Spleen (tissue), 11 donors: ENCODE results near the gene JMJD1C. TPM values are rescaled to one million over a fixed set of nuclear protein-coding genes. Genes with fewer than 3 reads are reported as not detected.

Experiments used
- DNase-seq: peaks from one replicate; pipeline ENCODE4 v3.0.0-alpha.2; 2020
- H3K27ac ChIP-seq, 8 donors: fragments of 200-600 bp; sonication (generic) in 7 of 8; 1 replicate in 4 of 8; 2 replicates in 4 of 8; pipeline versions ENCODE4 v1.5.0 to v1.8.0; 2016 to 2021; ENCODE audit warnings: inconsistent platforms in 4 of 8, mild to moderate bottlenecking in 4 of 8, moderate library complexity in 1 of 8
- H3K27me3 ChIP-seq, 7 donors: fragments of 200-600 bp; sonication (generic) in 6 of 7; replicated peaks in 1 of 7; 1 replicate in 4 of 7; 2 replicates in 3 of 7; pipeline versions ENCODE4 v1.5.0 to v1.8.0; 2016 to 2021; ENCODE audit warnings: inconsistent platforms in 3 of 7, mild to moderate bottlenecking in 1 of 7
- H3K36me3 ChIP-seq, 6 donors: fragments of 200-600 bp; sonication (generic) in 5 of 6; 1 replicate in 4 of 6; 2 replicates in 2 of 6; pipeline versions ENCODE4 v1.5.0 to v1.8.0; 2016 to 2021; ENCODE audit warnings: inconsistent platforms in 2 of 6
- H3K4me1 ChIP-seq, 6 donors: fragments of 200-600 bp; sonication (generic) in 5 of 6; 1 replicate in 3 of 6; 2 replicates in 3 of 6; pipeline versions ENCODE4 v1.5.0 to v1.8.0; 2016 to 2021; ENCODE audit warnings: inconsistent platforms in 3 of 6
- H3K4me3 ChIP-seq, 8 donors: fragments of 200-600 bp; sonication (generic) in 7 of 8; 1 replicate in 4 of 8; 2 replicates in 4 of 8; pipeline versions ENCODE4 v1.5.0 to v1.8.0; 2016 to 2021; ENCODE audit warnings: inconsistent platforms in 4 of 8, mild to moderate bottlenecking in 4 of 8, moderate library complexity in 2 of 8
- H3K9me3 ChIP-seq, 8 donors: fragments of 200-600 bp; sonication (generic) in 7 of 8; 1 replicate in 4 of 8; 2 replicates in 4 of 8; pipeline versions ENCODE4 v1.5.0 to v1.8.0; 2016 to 2021; ENCODE audit warnings: inconsistent platforms in 4 of 8
- CTCF ChIP-seq, 11 experiments: fragments of 200-600 bp in 7 of 11; fragments of 450-650 bp in 4 of 11; sonication (generic) in 4 of 11; IDR thresholded peaks in 8 of 11; conservative IDR thresholded peaks in 3 of 11; 1 replicate in 7 of 11; 2 replicates in 4 of 11; pipeline versions ENCODE4 v1.4.0 to v1.8.0; 2016 to 2021; ENCODE audit warnings: antibody characterized with exemption in 11 of 11, inconsistent platforms in 4 of 11, mild to moderate bottlenecking in 1 of 11
- POLR2A ChIP-seq, 3 donors: fragments of 450-650 bp; IDR thresholded peaks; one replicate each; pipeline ENCODE4 v1.5.1; 2017; ENCODE audit warnings: antibody characterized with exemption in 3 of 3, mild to moderate bottlenecking in 1 of 3
- POLR2AphosphoS5 ChIP-seq, 3 donors: sonication (generic); formaldehyde crosslinking; IDR thresholded peaks; one replicate each; pipeline ENCODE4 v1.5.1; 2017; ENCODE audit warnings: antibody characterized with exemption in 3 of 3
- WGBS, 5 donors: extraction: QIAGEN DNeasy Blood & Tissue Kit in 3 of 5; methylation state at CpG; one replicate each; pipeline versions ENCODE4 v1.1.5 to v1.1.7; 2013 to 2018; 5-methylcytosine and 5-hydroxymethylcytosine counted together
- intact Hi-C: fragments of 100-400 bp; cut with DNase I; formaldehyde crosslinking; loops from one replicate; pipeline ENCODE4 v1.15.0; 2023; ENCODE audit warnings: low total_unique reads
- polyA plus RNA-seq, 3 donors: library from polyadenylated mRNA; stranded (reverse); fragments of 200-250 nt; gene quantifications; one replicate each; pipeline ENCODE4 v1.2.1, GENCODE V29; 2013
- total RNA-seq, 7 donors: library from RNA; depleted of rRNA in 3 of 7; stranded (reverse); fragments of >200 nt in 3 of 7; fragmentation: NEBNext Ultra II Directional in 4 of 7; extraction: Animal tissue kit (Norgen Biotek cat#: 25700) in 4 of 7; gene quantifications; one replicate each; pipeline versions ENCODE4 v1.1.0 to v1.2.1, GENCODE V29; 2016 to 2021
- donor health status: healthy with polysubstance abuse.
- donor health status: DM: no; HTN: no; CAD: no; lungs with moderate emphysema.
- donor health status: DM: no; HTN: no; CAD: no.
- donor health status: Bipolar disorder and iron deficiency.
- donor health status: healthy.
- donor health status: DM: no; HTN: no; CAD: no.
- donor health status: DM: yes; HTN: yes; CAD: no.

The JMJD1C gene
- total and polyA plus RNA-seq, 10 donors, result 54.3 to 272 (median 137) TPM

DNA sequence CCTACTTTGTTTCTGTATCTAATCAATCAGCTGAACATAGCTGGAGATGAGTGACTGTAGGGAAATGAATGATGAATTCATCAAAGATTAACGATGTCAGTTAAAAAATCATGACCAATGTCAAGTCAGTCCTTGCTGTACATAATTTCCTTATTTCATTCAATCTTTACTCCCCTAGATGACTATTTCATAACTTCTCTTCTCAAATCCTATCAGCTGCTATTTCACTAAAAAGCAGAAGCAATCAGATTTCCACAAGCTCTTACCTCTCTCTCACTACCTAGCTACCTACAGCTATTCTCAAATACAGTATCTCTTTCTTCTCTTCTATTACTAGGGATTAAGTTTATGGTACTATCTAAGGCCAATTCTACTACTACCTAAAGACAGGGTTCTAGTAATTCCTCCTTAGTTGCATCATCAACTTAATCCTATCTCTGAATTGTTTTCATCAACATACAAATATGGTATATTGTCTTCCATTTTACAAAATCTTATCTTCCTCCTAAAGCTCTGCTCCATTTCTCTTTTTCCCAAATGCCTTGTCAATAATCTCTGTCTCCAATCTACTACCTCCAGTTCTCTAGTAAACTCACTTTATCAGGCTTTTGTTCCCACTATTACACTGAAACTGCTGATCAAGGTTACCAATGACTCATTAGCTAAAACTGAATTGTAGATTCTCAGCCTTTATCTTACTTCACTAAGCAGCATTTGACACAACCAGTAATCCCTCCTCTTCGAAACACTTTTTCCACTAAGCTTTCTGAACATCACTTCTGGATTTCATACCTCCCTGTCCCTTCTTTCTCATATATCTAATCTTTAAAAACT lies 28.4 kb downstream of the JMJD1C start:
- Histone ChIP-seq H3K36me3 (no peaks in the 10 kb centered on the region), H3K4me3 (no peak overlapping the region), H3K27ac (no peak overlapping the region), H3K9me3 (no peaks in the 10 kb centered on the region), H3K4me1 (peaks cover 0 to 88% (median 25%) of the 10 kb centered on the region in 6 donors), H3K27me3 (no peaks in the 10 kb centered on the region)
- TF ChIP-seq POLR2AphosphoS5 (IDR thresholded peaks at IDR 0.05), result no peak
- TF ChIP-seq CTCF (IDR thresholded peaks at IDR 0.05 in 8 of 11, conservative IDR thresholded peaks at IDR 0.05 in 3 of 11), result no peak
- TF ChIP-seq POLR2A (IDR thresholded peaks at IDR 0.05), result no peak
- DNase-seq, result no peak
- intact Hi-C loops, result no loop called here
- WGBS, 5 donors, result 69 to 84% (median 77%) methylated on average over 2 of the region's 2 CpGs

- intact Hi-C loops, result no loop called here
- Histone ChIP-seq H3K4me3 (no peak overlapping the region), H3K9me3 (no peaks in the 10 kb centered on the region), H3K4me1 (peaks cover 0 to 89% (median 24%) of the 10 kb centered on the region in 6 donors), H3K27me3 (no peaks in the 10 kb centered on the region), H3K36me3 (no peaks in the 10 kb centered on the region), H3K27ac (no peak overlapping the region)
- TF ChIP-seq POLR2AphosphoS5 (IDR thresholded peaks at IDR 0.05) (no peak), POLR2A (IDR thresholded peaks at IDR 0.05) (no peak), CTCF (IDR thresholded peaks at IDR 0.05 in 8 of 11, conservative IDR thresholded peaks at IDR 0.05 in 3 of 11) (no peak)
- DNase-seq, result no peak
- 93 to 100% (median 96%) methylated on average over 1 of the region's 1 CpG for WGBS, 5 donors
Measured at GRCh38 chr10:63436225-63436624, 29.6 kb downstream of the JMJD1C start.

DNA sequence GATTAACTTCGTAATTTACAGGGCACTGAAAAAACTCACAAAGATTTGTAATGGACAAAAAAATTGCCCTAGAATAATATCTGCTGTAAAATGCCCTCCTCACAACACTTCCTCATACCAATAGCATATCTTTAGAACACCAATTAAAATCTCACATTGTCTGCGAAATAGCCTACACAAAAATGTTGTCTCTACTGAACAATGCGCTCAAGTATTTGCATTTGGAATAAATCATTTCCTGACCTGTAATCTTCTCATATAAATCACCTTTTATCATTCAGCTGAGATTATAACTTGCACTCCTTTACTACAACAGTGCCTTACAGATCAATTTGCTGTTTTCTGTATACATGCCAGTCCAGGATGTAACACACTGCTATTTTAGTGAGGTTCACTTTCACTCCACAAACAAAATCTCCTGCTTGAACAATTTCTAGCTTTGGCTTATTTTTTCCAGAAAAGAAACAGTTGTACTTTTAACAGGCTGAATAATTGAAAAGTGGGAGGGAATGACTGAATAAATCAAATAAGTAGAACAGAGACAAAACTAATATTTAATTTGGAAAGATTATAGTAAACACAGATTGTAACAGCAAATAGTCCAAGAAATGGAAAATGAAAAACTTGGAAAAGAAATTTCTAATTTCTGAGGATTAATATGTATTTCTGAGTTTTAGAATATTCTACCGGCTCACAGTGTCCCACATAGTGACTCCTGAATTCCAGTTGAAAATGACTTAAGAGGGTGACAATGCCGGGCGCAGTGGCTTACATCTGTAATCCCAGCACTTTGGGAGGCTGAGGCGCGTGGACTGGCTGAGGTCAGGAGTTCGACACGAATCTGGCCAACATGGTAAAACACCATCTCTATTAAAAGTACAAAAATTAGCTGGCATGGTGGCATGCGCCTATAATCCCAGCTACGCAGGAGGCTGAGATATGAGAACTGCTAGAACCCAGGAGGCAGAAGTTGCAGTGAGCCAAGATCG lies 30.6 kb downstream of the JMJD1C start:
- no peak for DNase-seq
- 92 to 95% (median 95%) methylated on average over 13 of the region's 13 CpGs for whole genome bisulfite sequencing, 5 donors
- no peak for TF ChIP-seq POLR2A (IDR thresholded peaks at IDR 0.05)
- no peak for TF ChIP-seq POLR2AphosphoS5 (IDR thresholded peaks at IDR 0.05)
- no peak for TF ChIP-seq CTCF (IDR thresholded peaks at IDR 0.05 in 8 of 11, conservative IDR thresholded peaks at IDR 0.05 in 3 of 11)
- Histone ChIP-seq H3K27ac (no peak overlapping the region), H3K9me3 (no peaks in the 10 kb centered on the region), H3K27me3 (no peaks in the 10 kb centered on the region), H3K4me3 (no peak overlapping the region), H3K4me1 (peaks cover 0 to 89% (median 26%) of the 10 kb centered on the region in 6 donors), H3K36me3 (no peaks in the 10 kb centered on the region)
- intact Hi-C loops, result no loop called here
